HCT116 (cell line): ENCODE data around the gene PAK1.
A peak's percentile ranks its signal among the peaks of the same experiment; 100 is the strongest.

Source experiments
- POLR2A ChIP-seq: IDR thresholded peaks from 2 replicates; pipeline ENCODE4 v1.7.0; 2011; ENCODE audit warnings: borderline replicate concordance; ENCODE audit not compliant: insufficient read depth, insufficient read length; ENCODE audit errors: extremely low read depth
- TF ChIP-seq, protein P1 (sequence below), 3 experiments: fragments of 200-600 bp in 1 of 3; sonication (generic) in 1 of 3; IDR thresholded peaks in 2 of 3; conservative IDR thresholded peaks in 1 of 3; 2 replicates each; pipeline ENCODE4 v1.5.1; 2012 to 2017; ENCODE audit warnings: low read depth in 2 of 3, low read length in 2 of 3, antibody characterized with exemption in 1 of 3, borderline replicate concordance in 1 of 3, control low read depth in 1 of 3, mild to moderate bottlenecking in 1 of 3, mixed read lengths in 1 of 3, mixed run types in 1 of 3, moderate library complexity in 1 of 3; ENCODE audit not compliant: insufficient read depth in 1 of 3

DNA sequence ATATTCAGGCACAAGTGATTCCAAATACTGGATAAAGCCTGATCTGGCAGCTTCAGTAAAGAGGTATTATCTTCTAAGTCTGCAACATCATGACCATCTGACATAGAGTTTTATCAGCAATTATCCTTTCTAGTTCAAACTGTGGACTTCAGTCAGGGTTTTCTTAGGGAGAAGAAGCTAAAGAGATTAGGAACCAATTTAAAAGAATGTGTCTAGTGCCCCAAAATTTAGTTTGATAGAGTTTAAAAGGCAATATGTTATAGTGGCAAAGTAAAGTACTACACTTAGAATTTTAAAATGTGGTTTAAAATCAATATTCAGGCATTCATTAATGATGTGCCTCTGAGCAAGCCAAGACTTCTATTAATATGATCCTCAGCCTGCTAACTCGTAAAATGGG lies 5.4 kb downstream of the PAK1 start:
- TF ChIP-seq POLR2A = no peak
- TF ChIP-seq, protein P1, sequence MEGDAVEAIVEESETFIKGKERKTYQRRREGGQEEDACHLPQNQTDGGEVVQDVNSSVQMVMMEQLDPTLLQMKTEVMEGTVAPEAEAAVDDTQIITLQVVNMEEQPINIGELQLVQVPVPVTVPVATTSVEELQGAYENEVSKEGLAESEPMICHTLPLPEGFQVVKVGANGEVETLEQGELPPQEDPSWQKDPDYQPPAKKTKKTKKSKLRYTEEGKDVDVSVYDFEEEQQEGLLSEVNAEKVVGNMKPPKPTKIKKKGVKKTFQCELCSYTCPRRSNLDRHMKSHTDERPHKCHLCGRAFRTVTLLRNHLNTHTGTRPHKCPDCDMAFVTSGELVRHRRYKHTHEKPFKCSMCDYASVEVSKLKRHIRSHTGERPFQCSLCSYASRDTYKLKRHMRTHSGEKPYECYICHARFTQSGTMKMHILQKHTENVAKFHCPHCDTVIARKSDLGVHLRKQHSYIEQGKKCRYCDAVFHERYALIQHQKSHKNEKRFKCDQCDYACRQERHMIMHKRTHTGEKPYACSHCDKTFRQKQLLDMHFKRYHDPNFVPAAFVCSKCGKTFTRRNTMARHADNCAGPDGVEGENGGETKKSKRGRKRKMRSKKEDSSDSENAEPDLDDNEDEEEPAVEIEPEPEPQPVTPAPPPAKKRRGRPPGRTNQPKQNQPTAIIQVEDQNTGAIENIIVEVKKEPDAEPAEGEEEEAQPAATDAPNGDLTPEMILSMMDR (IDR thresholded peaks at IDR 0.05 in 2 of 3, conservative IDR thresholded peaks at IDR 0.05 in 1 of 3; ENCODE audit: borderline replicate concordance in 1 of 3, insufficient read depth in 1 of 3, low read depth in 2 of 3, low read length in 2 of 3) = peak in 1 of 3 experiments; percentile 34; a peak in 1 of 6 replicates
